Right renal cortex interstitium (tissue), 3 donors: ENCODE results near the gene PJA1. TPM values are rescaled to one million over a fixed set of nuclear protein-coding genes. Genes with fewer than 3 reads are reported as not detected.

ENCODE experiments used
- DNase-seq, 3 donors: peaks; one replicate each; pipeline ENCODE4 v3.0.0-alpha.2; 2013; ENCODE audit warnings: low read depth in 3 of 3, low spot score in 2 of 3
- polyA plus RNA-seq, 3 donors: library from polyadenylated mRNA; unstranded; fragments of 120-200 nt; gene quantifications; one replicate each; pipeline ENCODE4 v1.2.1, GENCODE V29; 2013; ENCODE audit not compliant: insufficient read length in 3 of 3

The PJA1 gene
- polyA plus RNA-seq, 3 donors: 93.1 to 109 (median 103) TPM

DNA sequence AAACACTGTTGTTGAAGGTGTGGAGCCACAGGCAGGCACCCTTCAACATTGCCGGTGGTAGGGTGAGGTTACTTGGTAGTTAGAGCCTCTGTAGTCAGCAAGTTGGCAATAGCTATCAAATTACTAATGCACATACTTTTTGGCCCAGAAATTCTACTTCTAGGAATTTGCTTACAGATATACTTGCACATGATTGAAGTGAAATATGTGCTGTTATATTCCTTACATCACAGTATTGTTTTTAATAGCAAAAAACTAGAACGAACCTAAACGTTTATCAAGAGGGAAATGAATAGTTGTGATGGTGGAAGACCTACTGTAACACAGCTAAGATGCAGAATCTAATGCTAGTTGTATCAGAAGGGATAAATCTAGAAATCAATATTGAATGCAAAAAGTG, 7.7 kb upstream of the PJA1 start:
- DNase-seq: no peak

DNA sequence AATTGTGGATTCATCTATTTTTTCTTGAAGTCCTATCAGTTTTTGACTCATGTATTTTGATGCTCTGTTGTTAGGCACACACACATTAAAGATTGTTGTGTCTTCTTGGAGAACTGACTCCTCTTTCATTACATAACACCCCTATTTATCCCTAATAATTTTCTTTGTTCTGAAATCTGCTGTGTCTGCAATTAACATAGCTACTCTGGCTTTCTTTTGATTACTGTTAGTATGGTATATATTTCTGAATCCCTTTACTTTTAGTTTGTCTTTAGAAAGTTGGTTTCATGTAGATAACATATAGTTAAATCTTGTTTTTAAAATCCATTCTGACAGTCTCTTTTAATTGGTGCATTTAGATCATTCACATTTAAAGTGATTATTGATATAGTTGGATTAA, 5.1 kb upstream of the PJA1 start:
- DNase-seq: no peak

DNA sequence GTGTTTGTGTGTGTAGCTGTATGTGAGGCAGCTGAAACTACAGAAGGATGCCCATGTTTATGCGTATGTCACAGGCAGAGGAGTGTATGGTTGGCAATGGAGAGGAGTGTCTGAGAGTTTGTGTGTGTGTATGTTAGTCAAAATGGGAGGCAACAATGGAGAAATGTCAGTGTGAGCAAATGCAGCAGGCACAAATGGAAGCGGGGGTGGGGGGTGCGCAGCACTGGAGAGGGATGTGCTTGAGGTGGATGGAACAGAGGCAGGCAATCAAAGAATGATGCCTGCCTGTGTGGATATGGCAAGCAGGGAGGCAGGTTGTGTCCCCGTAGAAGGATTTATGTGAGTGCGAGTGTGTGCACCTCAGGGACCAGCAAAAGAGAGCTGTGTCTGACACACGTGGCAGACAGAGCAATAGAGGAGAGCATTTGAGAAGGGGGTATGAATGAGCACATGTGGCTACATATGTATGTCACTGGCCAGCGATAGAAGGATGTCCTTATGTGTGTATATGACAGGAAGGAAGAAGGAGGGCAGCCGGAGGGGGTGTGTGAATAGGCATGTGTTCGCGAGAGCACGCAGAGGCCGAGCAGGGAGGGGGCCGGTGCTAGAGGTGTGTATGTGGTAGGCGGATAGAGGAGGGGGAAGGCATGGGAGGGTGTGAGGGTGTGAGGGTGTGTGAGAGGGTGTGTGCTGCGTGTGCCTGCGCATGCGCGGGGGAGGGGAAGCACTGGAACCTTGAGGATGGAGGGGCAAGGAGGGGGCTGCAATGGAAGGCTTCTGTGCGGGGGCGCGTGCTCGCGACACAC, 1.1 kb downstream of the PJA1 start:
- no peak for DNase-seq

- no peak for DNase-seq
Measured at GRCh38 chrX:69162361-69162865, 2.8 kb downstream of the PJA1 start.

- DNase-seq: no peak
Measured at GRCh38 chrX:69161786-69162349, 3.4 kb downstream of the PJA1 start.

DNA sequence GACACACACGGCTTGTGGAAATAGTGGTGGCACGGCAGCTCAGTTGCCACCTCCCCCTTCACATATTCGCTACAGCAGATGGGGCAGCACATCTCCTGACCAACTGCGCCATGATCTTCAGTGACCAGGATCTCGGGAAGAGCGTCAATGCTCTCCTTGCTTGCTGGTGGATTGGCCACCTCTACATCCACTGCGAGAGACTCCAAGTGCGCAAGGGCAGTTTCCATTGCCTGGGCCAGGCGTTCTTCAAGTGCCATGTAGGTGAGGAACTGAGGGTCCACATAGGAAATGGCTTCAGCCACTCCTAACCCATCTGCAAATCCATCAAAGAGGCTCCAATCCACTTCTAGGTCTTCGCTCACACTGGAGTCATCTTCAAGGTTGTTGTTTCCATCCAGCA, 3.9 kb downstream of the PJA1 start:
- no peak for DNase-seq

- no peak for DNase-seq
Measured at GRCh38 chrX:69158166-69158980, 6.9 kb downstream of the PJA1 start.

GRCh38 chrX:69156638-69157037, 8.6 kb downstream of the PJA1 start:
- no peak for DNase-seq

DNA sequence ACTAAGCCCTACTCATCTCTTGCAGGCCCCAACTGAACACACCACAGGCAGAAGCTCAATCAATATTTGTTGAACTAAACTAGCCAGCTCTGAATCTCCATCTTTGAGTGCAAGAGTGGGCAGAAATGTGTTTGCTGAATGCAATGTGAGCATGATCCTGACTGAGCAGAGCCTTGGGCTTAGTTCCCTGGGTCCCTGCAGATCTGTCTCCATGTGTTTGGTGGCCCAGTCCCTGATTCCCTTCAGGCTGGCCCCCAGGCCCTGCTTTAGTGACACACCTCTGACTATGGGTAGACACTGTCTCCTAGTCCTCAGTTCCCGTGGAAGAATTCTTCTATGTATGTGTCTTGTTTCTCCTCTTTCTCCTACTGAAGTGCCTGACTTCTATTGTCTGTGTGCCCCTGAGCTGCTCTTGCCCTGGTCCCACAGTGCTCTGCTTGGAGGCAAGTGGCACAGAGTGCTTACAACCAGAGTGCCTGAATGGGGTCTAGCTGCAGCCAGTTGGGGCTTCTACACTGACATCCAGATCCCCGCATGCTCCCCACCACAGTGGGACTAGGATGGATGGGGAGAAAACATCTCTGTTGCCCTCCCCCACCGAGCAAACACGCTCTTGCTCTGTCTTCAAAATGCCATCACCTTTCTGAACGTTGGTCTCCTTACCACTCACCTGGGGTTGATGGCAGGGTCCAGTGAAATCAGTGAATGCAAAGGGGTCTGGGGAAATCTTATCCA, 9.3 kb downstream of the PJA1 start:
- no peak for DNase-seq

DNA sequence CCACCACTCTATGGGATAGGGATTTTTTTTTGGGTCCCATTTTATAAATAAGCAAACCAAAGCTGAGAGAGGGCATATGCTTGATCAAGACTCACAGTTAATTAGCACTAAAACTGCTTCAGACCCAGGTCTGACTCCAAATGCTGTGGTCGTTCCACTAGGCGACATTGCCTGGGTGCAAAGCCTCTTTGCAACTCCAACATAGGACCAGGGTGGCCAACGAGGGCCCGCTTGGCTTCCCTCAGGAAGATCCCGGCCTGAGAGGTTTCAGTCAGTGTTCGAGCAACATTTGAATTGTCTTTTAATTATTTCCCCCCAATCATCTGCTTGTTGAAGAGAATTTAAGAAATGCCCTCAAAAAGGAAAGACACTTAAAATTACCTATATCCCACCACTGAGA, 11.2 kb downstream of the PJA1 start:
- DNase-seq: no peak

- no peak for DNase-seq
Measured at GRCh38 chrX:69153060-69153730, 12.1 kb downstream of the PJA1 start.

DNA sequence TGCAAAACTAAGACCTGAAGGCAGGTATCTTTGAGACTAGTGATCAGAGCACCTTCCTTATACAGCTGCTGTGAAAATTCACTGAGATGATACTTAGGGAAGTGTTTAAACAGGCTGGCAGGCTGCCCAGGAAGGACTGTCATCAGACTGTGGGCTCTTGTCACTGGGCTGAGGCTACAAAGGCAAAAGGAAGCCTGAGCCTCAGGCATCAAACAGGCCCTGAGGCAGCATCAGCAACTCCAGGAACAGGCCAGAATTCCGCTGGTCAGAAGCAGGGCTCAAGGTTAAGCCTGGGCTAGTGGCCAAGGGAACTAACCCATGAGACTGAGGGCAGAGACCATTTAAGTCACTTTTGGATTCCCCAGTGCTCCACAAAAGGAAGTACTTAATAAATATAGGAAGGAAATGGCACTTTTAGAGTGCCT, 12.8 kb downstream of the PJA1 start:
- DNase-seq: no peak

GRCh38 chrX:69151866-69152284, 13.4 kb downstream of the PJA1 start:
- no peak for DNase-seq

GRCh38 chrX:69150281-69150960, 14.8 kb downstream of the PJA1 start:
- DNase-seq: no peak

DNA sequence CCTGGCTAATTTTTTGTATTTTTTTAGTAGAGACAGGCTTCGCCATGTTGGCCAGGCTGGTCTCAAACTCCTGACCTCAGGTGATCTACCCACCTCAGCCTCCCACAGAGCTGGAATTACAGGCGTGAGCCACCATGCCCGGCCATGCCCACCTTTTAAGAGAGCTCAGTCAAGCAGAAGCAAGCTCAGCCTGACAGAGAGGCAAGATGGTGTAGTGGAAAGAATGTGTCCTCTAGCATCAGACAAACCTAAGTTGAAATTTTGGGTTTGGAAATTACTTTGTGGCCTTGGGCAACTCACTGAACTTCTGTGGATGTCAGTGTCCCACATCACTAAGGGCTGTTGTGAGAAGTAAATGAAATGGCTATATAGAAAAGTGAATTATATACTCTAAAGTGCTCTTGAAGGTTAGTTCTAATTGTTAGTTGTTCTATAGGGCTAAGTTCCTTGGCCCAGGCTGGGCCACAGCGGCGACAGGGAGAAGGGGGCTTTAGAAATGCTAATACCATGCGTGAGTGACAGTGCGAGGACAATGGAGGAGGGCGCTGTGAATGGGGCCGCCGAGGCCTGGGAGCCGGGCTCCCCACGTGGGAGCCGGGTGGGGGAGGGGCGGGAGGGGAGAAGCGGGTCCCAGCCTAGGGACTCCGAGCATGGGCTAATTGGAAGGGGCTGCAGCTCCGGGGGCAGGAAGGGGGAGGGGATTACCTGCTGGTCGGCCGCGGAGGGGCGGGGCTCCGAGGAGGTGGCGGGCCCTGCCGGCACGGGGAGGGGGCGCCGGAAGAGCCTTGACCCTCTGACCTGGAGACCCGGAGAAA, 15.6 kb downstream of the PJA1 start:
- no peak for DNase-seq

DNA sequence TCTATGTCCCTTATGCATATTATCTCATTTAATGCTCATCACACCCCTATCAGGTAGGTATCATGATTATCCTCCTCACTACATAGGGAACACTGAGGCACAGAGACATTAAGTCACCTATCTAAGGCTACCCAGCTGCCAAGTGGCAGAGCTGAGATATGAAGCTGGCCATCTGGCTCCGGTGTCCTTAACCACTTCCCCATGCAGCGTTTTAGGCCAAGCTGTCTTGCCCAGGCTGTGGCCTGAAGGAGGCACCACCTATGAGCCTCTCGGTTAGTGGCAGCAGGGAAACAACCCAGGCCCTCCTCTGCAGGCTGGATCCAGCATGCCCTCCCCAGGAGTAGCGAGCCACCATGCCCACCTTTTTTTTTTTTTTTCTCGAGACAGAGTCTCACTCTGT, 16.3 kb downstream of the PJA1 start:
- no peak for DNase-seq

- DNase-seq: no peak
Measured at GRCh38 chrX:69146739-69147138, 18.5 kb downstream of the PJA1 start.

- no peak for DNase-seq
Measured at GRCh38 chrX:69145714-69146113, 19.5 kb downstream of the PJA1 start.
